GM21367 (cell line): ENCODE data around the gene PRRT2.

Experiments
- ATAC-seq: cut with Tn5 transposase; IDR thresholded peaks from one replicate; pipeline ENCODE4 v1.9.1; 2021; ENCODE audit not compliant: unreplicated experiment

The PRRT2 gene

GRCh38 chr16:29811170-29811895 is 660 bp upstream of the PRRT2 start:
- ATAC-seq = peak; percentile 27

DNA sequence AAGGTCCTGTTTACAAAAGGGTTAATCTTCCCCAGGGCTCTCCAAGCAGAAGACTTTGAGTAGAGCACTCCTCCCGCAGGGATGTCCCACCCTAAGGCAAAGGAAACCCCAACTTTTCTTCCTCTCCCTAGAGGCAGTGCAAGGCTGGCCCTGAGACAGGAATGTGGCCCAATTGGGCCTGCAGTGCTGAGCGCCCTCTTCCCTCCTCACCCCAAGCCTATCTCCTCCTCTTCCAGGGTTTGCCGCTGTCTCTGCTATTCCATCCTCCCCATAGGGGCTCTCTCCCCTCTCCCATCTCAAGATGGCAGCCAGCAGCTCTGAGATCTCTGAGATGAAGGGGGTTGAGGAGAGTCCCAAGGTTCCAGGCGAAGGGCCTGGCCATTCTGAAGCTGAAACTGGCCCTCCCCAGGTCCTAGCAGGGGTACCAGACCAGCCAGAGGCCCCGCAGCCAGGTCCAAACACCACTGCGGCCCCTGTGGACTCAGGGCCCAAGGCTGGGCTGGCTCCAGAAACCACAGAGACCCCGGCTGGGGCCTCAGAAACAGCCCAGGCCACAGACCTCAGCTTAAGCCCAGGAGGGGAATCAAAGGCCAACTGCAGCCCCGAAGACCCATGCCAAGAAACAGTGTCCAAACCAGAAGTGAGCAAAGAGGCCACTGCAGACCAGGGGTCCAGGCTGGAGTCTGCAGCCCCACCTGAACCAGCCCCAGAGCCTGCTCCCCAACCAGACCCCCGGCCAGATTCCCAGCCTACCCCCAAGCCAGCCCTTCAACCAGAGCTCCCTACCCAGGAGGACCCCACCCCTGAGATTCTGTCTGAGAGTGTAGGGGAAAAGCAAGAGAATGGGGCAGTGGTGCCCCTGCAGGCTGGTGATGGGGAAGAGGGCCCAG is 1.0 kb downstream of the PRRT2 start:
- ATAC-seq = no peak

DNA sequence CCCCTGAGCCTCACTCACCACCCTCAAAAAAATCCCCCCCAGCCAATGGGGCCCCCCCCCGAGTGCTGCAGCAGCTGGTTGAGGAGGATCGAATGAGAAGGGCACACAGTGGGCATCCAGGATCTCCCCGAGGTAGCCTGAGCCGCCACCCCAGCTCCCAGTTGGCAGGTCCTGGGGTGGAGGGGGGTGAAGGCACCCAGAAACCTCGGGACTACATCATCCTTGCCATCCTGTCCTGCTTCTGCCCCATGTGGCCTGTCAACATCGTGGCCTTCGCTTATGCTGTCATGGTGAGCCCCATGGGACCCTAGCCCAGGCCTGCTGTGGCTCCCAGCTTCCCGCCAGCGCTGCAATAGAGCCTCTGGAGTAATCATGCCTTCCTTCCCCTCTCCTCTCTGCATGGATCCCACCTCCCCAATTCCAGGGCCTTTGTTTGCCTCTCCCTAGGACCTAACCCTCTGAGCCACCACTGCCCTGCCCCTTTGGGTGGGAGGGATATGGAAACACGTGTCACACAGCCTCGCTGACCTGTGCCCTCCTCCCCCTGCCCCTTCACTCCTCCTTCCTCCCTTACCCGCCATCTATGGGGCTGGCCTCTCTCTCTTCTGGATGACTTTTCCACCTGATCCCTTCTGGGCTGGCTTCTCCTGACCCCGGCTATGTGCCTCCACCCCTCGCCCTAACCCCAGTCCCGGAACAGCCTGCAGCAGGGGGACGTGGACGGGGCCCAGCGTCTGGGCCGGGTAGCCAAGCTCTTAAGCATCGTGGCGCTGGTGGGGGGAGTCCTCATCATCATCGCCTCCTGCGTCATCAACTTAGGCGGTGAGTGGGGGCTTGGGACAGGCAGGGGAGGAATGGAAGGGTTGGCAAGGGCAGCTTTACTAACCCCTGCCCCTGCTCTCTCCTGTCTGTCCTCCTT is 1.9 kb downstream of the PRRT2 start:
- no peak for ATAC-seq

GRCh38 chr16:29814592-29814991 is 2.6 kb downstream of the PRRT2 start:
- no peak for ATAC-seq

- ATAC-seq = no peak
Measured at GRCh38 chr16:29815032-29815721, 3.2 kb downstream of the PRRT2 start.

DNA sequence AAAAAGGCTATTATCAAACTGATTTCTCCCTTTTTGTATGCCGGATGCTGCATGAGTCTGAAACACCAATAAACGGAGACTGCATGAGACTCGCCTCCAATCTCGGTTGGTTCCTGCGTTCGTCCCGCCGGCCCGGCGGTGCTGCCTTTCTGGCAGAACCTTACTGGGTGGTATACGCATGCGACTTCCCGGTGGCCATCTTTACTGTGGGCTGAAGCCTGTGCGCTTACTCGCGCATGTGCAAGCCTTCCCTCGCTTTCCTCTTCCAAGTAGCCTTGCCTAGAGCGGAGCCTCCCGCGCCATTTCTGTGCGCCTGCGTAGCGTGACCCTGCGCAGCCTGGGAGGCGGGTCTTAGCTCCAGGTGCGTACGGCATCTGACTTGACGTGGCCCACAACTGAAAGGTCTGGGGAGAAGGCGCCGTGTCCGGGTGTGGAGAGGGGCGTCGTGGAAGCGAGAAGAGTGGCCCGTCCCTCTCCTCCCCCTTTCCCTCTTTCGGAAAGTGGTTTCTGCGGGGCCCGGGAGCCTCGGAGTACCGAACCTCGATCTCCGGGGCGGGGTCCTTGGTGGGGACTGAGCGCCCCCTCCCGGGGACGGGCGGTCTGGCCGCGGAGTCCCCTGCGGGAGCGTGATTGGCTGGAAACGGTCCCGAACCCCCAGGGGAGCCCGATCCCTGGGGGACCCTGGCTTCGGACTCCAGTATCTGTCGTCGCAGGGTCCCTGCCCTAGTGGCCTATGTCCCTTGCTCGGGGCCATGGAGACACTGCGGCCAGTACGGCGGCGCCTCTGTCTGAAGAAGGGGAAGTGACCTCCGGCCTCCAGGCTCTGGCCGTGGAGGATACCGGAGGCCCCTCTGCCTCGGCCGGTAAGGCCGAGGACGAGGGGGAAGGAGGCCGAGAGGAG is 4.0 kb downstream of the PRRT2 start, which contains the start of gene PAGR1:
TSS of gene PAGR1 (plus strand) at position 360 of the 901 bp plus-strand sequence. CDS start at position 734, 374 bp downstream.
- ATAC-seq = peak; percentile 45

DNA sequence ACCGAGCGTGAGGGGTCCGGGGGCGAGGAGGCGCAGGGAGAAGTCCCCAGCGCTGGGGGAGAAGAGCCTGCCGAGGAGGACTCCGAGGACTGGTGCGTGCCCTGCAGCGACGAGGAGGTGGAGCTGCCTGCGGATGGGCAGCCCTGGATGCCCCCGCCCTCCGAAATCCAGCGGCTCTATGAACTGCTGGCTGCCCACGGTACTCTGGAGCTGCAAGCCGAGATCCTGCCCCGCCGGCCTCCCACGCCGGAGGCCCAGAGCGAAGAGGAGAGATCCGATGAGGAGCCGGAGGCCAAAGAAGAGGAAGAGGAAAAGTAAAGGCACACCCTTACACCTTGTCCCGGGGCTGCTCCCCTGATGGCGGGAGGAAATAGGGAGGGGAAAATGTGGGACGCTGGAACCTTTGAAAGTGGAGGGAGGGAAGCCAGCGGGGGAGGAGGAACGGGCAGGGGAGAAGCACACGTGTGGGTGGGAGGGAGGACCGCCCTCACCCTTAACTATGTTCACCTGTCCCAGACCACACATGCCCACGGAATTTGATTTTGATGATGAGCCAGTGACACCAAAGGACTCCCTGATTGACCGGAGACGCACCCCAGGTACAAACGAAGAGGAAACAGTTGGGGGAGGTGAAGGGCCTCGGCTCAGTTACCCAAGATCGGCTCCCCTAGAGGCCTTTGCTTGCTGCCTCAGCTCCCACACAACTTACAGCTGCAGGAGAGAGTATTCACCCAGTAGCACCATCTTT is 4.9 kb downstream of the PRRT2 start:
- peak; percentile 11 for ATAC-seq

- ATAC-seq = no peak
Measured at GRCh38 chr16:29818082-29818481, 6.1 kb downstream of the PRRT2 start.

- ATAC-seq = no peak
Measured at GRCh38 chr16:29819506-29819905, 7.5 kb downstream of the PRRT2 start.

- no peak for ATAC-seq
Measured at GRCh38 chr16:29820271-29820701, 8.3 kb downstream of the PRRT2 start, which contains the start of gene MVP. TSS of gene MVP (plus strand) at chr16:29820462. CDS start at chr16:29830550, 10,088 bp downstream.

DNA sequence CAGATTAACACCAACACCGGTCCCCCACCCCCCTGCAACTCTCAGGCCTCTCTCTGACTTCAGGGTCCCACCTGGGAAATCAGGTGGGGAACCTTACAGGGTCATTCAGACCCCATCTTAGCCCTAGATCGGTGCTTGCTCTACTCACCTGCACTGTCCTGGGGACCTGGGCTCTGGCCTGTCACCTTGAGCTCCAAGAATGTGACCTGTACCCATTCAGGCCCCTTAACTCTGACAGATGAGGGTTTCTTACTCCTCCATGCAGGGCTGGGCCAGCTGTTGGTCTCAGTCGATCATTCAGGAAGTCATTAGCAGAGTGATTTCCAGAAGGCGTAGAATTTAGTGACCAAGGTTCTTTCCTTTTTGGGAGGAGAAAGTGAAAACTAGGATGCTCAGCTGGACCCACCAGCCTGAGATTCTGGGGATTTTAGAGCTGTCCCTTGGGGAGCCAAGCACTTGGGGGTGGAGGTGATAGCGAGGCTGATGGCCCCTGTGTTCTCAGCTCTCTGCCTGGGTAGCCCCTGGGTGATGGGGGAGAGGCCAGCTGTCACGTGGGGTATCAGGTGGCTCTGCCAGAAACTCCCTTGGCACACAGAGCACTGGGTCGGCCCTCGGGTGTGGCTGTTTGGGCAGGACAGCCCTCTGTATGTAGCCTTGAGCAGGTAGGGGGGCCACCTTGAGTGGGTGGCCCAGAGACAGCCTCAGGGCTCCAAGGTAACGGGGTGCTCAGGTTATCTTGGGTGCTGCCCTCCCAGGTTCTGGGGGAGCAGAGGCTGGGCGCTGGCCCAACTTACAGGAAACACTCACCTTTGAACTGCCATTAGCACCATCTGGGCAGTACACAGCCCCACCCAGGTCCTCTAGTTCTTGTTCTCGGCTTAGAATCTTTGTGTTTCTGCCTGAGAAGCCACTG is 9.0 kb downstream of the PRRT2 start:
- no peak for ATAC-seq

GRCh38 chr16:29821643-29822115 is 9.7 kb downstream of the PRRT2 start:
- ATAC-seq = no peak

DNA sequence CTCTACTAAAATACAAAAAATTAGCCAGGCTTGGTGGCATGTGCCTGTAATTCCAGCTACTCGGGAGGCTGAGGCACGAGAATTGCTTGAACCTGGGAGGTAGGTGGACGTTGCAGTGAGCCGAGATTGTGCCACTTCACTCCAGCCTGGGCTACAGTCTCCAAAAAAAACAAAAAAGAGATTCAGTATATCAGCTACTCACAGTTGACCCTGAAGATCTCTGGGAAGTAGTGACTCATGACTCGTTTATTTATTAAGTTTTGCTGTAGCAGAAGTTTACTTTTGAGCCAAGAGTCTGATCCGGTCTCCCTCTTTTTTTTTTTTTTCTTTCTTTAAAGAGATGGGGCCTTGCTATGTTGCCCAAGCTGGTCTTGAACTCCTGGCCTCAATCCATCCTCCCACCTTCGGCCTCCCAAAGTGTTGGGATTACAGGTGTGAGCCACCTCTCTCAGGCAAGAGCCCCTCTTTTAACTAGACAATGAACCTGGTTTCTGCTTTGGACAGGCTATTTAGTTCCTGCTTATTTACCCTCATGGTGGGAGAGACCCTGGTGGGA is 12.7 kb downstream of the PRRT2 start:
- ATAC-seq = no peak

DNA sequence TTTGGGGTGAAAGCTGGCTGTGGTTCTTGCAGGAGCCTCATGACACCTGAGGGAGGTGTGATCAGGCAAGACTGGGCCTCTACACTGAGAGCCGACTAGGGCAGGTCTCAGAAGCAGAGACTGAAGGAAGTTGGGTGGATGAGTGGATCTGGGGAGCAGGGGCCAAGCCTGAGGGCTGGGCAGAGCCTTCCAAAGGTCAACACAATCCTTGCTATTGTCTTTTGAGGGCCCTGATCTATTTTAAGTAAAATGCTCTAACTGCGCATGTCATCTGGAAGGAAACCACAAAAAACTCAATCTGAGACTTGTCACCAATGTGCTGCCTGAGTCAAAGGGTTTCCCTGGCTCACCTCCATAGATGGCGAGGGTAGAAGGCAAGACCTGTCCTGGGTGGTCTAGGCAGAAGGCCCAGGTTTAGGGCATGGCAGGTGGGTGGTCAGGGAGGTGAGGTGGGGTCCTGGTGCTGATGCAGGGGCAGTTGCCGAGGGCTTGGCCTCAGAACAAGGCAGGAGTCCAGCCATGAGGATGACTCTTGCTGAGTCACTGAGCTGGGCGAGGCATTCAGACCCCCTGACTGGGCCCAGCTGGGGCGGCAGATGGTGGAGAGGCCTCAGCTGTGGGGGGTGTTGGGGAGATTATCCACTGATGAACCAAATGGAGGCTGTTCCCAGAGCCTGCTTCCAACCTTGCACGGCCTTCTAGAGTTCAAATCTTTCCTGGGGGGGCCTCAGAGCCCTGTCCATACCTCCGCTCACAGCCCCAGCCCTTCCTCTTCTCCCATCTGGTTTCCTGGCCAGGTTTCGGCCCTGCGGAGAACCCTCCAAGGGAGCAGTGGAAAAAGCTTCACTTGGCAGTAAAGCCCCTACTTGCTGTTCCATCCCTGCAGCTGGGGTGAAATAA is 13.4 kb downstream of the PRRT2 start:
- ATAC-seq = no peak

- ATAC-seq = no peak
Measured at GRCh38 chr16:29826342-29826695, 14.3 kb downstream of the PRRT2 start.

DNA sequence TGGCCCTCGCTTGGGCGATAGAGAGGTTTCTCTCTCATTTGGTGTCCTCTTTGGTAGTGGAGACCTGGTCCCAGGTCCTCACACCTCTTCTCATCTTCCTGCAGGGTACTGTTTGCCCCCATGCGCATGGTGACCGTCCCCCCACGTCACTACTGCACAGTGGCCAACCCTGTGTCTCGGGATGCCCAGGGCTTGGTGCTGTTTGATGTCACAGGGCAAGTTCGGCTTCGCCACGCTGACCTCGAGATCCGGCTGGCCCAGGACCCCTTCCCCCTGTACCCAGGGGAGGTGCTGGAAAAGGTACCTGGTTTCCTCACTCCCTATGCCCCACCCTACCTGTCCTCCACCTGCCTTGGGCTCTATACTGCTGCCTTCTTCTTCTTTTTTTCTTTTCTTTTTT is 18.8 kb downstream of the PRRT2 start:
- ATAC-seq = no peak
